ENCODE results near the gene E4F1. TPM values are rescaled to one million over a fixed set of nuclear protein-coding genes. Genes with fewer than 3 reads are reported as not detected.

E4F1 gene
- total and polyA plus RNA-seq, 9 of the 15 experiments (the other 6 are each of a cell fraction or from before 2014, with no cell fraction given) = 0.48 to 94.9 (median 20.4) TPM

DNA sequence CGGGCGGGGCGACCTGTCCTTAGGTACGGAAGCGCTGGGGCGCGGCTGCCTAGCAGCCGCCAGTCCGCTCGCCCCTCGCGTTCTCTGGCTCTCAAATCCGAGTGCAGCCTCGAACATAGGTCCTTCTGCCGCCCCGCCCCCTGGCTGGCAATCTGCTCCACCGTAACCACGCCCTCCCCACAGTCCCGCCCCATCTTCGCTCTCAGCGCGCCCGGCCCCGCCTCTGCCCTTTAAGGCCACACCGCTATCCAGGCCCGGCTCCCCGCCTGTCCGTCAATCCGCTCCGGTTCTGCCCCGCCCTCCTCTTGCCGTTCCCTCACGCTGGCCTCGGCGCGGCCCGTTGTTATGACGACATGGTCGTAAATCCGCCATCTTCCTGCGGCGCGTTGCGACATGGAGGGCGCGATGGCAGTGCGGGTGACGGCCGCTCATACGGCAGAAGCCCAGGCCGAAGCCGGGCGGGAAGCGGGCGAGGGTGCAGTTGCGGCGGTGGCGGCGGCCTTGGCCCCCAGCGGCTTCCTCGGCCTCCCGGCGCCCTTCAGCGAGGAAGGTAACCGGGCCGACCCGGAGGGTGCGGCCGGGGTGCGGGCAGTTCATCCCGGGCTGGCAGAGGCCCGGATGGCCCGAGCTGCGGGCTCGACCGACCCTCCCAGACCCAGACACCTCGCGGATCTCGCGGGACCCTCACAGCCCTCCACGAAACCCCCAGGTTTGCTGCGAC is at the start of gene E4F1 (continued):
- TF ChIP-seq, protein P1, sequence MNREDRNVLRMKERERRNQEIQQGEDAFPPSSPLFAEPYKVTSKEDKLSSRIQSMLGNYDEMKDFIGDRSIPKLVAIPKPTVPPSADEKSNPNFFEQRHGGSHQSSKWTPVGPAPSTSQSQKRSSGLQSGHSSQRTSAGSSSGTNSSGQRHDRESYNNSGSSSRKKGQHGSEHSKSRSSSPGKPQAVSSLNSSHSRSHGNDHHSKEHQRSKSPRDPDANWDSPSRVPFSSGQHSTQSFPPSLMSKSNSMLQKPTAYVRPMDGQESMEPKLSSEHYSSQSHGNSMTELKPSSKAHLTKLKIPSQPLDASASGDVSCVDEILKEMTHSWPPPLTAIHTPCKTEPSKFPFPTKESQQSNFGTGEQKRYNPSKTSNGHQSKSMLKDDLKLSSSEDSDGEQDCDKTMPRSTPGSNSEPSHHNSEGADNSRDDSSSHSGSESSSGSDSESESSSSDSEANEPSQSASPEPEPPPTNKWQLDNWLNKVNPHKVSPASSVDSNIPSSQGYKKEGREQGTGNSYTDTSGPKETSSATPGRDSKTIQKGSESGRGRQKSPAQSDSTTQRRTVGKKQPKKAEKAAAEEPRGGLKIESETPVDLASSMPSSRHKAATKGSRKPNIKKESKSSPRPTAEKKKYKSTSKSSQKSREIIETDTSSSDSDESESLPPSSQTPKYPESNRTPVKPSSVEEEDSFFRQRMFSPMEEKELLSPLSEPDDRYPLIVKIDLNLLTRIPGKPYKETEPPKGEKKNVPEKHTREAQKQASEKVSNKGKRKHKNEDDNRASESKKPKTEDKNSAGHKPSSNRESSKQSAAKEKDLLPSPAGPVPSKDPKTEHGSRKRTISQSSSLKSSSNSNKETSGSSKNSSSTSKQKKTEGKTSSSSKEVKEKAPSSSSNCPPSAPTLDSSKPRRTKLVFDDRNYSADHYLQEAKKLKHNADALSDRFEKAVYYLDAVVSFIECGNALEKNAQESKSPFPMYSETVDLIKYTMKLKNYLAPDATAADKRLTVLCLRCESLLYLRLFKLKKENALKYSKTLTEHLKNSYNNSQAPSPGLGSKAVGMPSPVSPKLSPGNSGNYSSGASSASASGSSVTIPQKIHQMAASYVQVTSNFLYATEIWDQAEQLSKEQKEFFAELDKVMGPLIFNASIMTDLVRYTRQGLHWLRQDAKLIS (CRISPR knock-in tag; IDR thresholded peaks at IDR 0.05) = peak; percentile 0; the same call in 1 of the 2 replicates
- TF ChIP-seq CBX2 (IDR thresholded peaks at IDR 0.05; ENCODE audit: insufficient read depth, low read length, poor library complexity, severe bottlenecking) (no peak), PML (IDR thresholded peaks at IDR 0.05; ENCODE audit: low read length) (peak; percentile 74; the same call in 1 of the 2 replicates), KDM2B (CRISPR knock-in tag; IDR thresholded peaks at IDR 0.05) (peak; percentile 61; the same call in 1 of the 2 replicates), RBM14 (IDR thresholded peaks at IDR 0.05; ENCODE audit: borderline replicate concordance, insufficient read depth, low read depth, low read length) (no peak), ZNF143 (CRISPR knock-in tag; IDR thresholded peaks at IDR 0.05) (no peak), KLF16 (IDR thresholded peaks at IDR 0.05) (no peak), KLF10 (CRISPR knock-in tag; IDR thresholded peaks at IDR 0.05) (no peak), ZNF347 (CRISPR knock-in tag; IDR thresholded peaks at IDR 0.05; ENCODE audit: low read depth) (no peak), MCM7 (IDR thresholded peaks at IDR 0.05) (no peak), PHB (CRISPR knock-in tag; IDR thresholded peaks at IDR 0.05) (0 out of 2 replicates have a peak, but pooled peaks have one; percentile 87), BRCA1 (IDR thresholded peaks at IDR 0.05) (no peak), BRCA1 (CRISPR knock-in tag; IDR thresholded peaks at IDR 0.05) (no peak), CXXC5 (CRISPR knock-in tag; IDR thresholded peaks at IDR 0.05) (peak; percentile 89), PRPF4 (IDR thresholded peaks at IDR 0.05; ENCODE audit: insufficient read depth, low read depth, low read length, poor library complexity, severe bottlenecking) (no peak), SPI1 (IDR thresholded peaks at IDR 0.05; ENCODE audit: borderline replicate concordance, low read depth, low read length) (no peak), ZBTB7A (IDR thresholded peaks at IDR 0.05; ENCODE audit: borderline replicate concordance, control insufficient read depth, low read depth, low read length) (peak; percentile 36; the same call in 1 of the 2 replicates), RUNX1 (IDR thresholded peaks at IDR 0.05; ENCODE audit: low read depth) (no peak)
- TF ChIP-seq, protein P2, sequence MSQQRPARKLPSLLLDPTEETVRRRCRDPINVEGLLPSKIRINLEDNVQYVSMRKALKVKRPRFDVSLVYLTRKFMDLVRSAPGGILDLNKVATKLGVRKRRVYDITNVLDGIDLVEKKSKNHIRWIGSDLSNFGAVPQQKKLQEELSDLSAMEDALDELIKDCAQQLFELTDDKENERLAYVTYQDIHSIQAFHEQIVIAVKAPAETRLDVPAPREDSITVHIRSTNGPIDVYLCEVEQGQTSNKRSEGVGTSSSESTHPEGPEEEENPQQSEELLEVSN (IDR thresholded peaks at IDR 0.05; ENCODE audit: borderline replicate concordance in 1 of 2, extremely low read depth in 1 of 2, insufficient read depth in 1 of 2, insufficient read length in 1 of 2, low read depth in 1 of 2, low read length in 1 of 2, poor library complexity in 1 of 2, severe bottlenecking in 1 of 2) = peak in 1 of 2 experiments; percentile 47
- TF ChIP-seq, protein P3, sequence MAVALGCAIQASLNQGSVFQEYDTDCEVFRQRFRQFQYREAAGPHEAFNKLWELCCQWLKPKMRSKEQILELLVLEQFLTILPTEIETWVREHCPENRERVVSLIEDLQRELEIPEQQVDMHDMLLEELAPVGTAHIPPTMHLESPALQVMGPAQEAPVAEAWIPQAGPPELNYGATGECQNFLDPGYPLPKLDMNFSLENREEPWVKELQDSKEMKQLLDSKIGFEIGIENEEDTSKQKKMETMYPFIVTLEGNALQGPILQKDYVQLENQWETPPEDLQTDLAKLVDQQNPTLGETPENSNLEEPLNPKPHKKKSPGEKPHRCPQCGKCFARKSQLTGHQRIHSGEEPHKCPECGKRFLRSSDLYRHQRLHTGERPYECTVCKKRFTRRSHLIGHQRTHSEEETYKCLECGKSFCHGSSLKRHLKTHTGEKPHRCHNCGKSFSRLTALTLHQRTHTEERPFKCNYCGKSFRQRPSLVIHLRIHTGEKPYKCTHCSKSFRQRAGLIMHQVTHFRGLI (CRISPR knock-in tag; IDR thresholded peaks at IDR 0.05) = no peak
- TF ChIP-seq, protein P4, sequence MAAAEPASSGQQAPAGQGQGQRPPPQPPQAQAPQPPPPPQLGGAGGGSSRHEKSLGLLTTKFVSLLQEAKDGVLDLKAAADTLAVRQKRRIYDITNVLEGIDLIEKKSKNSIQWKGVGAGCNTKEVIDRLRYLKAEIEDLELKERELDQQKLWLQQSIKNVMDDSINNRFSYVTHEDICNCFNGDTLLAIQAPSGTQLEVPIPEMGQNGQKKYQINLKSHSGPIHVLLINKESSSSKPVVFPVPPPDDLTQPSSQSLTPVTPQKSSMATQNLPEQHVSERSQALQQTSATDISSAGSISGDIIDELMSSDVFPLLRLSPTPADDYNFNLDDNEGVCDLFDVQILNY (CRISPR knock-in tag; IDR thresholded peaks at IDR 0.05) = no peak

Measured in K562 (cell line).